HG02571 (cell line): ENCODE measurements around the gene PRKAR1B.

ENCODE experiments used
- ATAC-seq: cut with Tn5 transposase; IDR thresholded peaks from one replicate; pipeline ENCODE4 v1.9.1; 2021; ENCODE audit warnings: mild to moderate bottlenecking, moderate library complexity; ENCODE audit not compliant: unreplicated experiment

Gene PRKAR1B

DNA sequence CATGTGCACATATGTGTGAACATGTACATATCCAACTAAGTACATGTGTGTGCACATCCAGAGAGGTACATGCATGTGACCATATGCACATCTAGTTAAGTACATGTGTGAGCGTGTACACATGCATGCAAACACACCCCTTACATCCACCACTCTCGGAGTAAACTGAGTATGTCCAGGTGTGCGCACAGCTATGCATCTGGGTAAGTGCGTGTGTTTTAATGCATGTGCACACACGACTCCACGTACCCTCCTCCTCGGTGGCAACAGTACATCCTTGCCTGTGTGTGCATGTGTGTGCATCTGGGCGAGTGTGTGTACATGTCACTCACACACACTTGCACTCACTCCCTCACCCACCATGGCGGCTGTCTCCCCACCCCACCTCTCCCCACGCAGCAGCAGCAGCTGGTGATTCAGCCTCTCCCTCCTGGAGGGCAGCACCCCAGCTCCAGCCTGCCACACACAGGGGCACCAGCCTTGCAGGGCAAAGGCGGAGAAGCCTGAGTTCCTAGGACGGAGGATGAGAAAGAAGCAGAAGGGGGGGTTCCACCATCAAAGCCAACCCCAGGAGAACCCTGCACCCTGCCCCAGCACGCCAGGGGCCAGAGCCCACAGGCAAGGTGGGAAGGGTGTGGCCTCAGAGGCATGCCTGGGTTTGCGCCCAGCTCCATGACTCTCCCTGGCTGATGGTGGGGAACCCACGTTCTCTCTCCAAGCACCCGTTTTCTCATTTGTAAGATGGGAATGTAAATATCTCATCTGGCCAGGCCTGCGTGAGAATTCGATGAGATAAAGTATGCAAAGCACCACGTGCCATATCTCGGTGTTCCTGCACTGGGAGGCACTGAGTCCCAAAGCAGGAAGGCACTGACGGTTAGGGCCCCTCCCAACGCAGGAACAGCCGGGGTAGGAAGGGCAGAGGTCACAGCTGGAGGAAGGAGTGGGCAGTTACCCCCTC, 28.3 kb downstream of the PRKAR1B start:
- ATAC-seq, result no peak

DNA sequence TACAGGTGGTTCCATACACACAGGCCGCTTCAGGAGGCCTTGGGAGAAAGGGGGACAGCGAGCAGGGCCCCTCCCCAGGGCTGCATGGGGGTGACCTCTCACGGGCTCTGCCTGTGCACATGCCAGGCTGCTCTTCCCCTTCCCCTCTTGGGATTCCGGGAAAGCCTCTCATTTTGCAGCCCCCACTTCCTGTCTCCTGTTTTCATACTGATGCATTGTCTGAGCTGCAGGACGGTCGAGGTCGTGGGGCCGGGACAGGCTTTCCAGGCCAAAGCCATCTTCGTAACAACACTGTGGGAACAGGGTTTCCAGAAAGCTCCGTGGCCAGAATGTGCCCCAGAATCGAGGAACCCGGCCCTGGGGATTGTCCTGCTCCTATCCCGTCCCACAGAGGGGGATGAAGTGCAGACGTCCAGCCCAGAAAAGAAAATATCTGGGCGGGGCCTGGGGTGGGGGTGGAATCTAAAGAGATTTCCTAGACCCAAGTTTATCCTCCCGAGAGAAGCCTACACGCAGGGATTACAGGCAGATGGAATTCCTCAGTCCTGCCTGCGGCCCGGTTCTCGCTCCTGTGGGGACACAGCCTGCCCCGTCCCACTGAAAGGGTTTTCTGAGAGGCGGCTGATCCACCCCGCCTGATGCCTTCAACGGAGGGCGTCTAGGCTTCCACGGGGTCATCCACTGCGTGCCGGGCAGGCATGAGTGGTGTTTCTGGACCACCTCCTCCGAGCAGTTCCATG, 30.1 kb downstream of the PRKAR1B start:
- ATAC-seq, result no peak

DNA sequence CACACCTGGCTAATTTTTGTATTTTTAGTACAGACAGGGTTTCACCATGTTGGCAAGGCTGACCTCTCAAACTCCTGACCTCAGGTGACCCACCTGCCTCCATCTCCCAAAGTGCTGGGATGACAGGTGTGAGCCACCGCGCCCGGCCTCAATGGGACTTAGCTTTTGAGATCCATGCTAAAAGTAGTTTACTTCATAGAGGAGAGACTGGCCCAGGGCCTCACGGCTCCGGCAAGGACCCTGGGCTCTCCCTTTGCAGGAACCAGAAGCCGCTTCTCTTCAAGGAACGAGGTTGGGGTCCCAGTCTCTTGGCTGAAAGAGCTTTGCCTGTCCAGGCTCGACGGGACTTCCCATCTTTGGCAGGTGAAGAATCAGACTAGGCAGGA, 30.7 kb downstream of the PRKAR1B start:
- ATAC-seq, result no peak

DNA sequence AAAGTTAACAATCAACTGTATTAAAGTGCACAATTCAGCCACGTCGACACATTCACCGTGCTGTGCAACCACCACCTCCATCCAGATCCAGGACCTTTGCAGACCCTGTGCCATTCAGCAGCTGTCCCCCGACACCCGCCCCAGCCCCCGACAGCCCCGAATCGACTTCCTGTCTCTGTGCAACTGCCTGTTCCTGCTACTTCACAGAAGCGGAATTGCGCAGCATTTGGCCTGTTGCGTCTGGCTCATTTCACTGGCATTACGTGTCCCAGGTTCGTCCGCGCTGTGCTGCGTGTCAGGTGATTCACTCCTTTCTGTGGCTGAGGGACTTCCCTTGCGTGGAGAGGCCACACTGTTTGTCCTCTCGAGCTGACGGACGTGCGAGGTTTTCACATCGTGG, 33.8 kb downstream of the PRKAR1B start:
- no peak for ATAC-seq

DNA sequence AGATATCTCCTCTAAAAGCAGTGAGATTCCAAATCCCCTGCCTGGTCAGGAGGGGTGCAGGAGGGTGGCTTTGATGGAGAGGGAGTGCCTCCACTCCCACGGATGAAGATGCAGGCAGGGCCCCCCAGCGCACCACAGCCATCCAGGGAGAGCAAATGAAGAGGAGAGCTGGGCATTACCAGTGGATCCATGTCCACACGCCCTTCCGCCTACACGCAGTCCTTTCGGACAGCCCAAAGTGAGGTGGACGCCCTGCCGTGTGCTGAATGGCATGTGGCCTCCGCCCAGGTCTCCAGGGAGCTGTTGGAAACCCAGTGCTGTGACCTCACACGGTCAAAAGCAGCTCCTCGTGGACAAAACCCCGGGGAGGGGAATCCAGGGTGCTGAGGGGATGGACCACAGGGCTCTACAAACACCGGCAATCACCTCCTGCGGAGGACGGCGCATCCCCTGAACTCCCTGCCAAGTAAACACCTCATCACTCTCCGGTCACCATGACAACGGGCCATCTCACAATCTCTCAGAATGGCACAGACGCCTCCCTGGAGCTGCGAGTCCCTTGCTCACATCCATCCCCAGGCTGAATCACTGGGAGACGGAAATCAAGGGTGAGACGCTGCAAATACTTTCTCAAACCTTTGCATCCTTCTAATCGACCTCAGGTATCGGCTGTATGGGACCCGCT, 35.6 kb downstream of the PRKAR1B start:
- no peak for ATAC-seq

DNA sequence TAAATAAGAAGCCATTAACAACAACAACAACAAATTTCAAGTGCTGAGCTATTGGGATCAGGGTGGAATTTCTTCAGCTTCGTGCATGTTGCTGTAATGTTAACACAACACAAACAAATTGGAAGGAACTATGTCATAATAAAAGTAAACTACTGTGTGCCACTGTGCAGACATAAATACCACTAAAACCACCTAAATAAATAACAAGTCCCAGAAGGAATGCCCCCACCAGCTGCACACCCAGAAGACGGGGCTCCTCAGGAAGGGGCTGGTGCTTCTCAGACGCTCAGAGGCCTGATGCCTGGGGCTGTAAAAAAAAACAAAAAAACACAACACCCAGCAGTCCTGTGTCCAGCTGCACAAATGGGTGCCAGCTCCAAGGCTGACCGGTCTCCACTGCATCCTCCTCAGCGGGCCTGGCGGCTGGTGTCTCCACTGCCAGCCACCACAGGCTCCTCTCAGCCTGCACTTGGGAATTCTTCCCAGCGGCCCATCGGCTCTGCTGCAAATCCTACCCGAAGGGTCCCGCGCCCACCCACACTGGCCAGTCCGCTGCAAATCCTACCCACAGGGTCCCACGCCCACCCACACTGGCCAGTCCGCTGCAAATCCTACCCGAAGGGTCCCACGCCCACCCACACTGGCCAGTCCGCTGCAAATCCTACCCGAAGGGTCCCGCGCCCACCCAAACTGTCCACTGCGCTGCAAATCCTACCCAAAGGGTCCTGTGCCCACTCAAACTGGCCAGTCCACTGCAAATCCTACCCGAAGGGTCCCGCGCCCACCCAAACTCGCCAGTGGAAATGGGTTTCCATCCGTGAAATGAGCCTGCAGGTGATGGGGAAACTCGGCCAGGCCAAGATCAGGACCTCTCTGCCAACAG, 36.4 kb downstream of the PRKAR1B start:
- ATAC-seq, result no peak

DNA sequence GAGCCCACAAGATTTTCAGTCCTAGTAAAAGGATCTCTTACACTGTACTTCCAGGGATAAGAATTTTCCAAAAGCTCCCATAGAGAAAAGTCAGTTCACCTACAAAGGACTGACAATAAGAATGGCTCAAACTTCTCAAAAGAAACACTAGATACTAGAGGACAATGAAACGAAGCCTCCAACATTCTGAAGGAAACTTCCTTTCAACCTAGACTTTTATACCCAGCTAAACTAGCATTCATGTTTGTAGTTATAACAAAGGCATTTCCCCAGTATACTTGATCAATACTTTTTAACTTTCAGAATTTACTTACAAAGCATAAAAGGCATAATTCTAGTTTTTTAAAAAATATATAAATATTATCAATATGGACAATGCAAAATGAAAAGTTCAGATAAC, 41.5 kb downstream of the PRKAR1B start:
- no peak for ATAC-seq

DNA sequence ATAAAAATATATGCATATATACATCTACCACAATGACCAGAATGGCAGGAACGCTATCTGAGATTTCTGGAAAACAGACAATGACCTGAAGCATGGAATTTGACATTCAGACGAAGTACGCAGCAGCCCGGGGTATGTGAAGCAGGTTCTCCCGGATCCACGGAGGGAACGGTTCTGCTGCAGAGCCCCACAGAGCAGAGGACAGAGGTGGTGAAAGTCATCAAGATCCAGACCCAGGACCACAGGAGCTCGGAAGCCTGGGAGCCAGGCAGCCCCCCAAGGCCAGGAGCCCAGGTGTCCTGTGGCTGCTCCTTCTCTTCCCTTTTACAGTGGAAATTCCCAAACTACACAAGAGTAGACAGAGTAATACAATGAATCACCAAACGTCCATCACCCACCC, 42.7 kb downstream of the PRKAR1B start:
- ATAC-seq, result no peak

DNA sequence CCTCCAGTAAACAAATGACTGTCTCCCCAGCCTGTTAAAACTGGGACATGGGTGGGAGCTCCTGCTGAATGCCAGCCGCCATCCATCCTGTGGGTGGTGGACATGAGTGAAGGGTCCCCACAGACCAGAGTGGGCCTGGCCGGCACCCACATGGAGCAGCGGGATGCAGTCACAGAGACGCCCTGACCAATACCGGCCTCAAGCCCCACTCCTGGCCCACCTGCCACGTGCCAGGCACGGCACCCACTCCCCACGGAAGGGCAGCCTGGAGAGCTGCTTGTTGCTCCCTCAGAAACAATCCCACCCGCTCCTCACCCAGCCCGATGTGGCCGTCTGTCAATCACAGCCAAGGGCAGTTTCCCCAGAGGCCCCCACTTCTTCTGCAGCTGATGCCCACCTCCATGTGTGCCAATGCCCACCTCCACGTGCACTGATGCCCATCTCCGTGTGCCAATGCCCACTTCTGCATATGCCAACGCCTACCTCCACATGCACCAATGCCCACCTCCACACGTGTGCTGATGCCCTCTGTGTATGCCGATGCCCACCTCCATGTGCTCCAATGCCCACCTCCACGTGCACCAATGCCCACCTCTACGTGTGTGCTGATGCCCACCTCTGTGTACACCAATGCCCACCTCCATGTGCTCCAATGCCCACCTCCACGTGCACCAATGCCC, 43.4 kb downstream of the PRKAR1B start:
- no peak for ATAC-seq

DNA sequence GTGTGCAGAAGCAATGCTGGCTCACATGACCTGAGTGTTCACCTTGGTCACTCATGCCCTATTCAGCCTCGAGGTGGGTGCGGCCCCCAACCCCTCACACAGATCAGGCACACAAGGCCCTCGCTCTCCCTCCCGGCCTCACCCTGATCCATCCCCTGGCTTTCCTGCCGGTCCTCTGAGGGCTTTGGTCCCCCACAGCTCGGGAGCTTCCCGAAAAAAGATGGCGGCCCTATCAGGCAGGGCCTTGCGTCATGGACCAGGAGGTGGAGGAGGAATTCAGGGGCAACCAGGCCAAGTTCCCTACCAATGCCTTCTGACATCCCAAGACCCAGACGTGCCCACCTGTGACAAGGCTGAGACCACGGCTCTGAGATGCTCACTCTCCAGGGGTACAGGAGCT, 44.3 kb downstream of the PRKAR1B start:
- no peak for ATAC-seq

DNA sequence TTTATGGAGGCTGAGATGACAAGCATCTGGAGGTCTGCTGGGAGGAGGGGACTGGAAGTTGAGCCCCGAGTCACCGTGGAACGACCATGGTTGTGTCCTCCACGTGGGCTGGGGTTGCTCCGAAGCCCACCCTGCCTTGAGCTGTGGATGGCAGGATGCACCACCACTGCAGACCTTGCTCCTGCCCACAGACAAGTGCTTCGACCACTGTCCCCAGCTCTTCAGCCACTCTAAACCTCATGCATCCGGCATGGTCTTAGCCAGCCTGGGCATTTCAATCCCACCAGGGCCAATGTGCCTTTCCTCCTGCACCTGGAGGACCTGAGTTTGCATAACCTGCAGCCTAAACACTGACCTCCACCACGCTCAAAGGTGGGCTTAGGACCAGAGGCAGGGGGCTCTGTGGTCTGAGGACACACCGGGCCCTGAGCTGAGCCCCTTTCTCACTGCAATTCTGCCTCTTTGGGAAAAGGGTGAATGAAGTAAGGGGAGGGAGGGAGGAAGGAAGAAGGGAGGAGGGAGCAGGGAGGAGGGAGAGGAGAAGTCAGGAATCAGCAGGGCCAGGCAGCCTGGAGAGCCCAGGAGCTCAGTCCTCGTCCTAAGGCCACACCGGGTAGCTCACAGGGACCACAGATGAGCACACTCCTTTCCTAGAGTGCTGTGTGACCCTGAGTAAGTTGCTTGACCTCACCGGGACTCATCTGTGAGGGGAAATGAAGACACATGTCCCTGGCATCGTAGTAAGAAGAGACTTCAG, 45.4 kb downstream of the PRKAR1B start:
- ATAC-seq, result no peak

DNA sequence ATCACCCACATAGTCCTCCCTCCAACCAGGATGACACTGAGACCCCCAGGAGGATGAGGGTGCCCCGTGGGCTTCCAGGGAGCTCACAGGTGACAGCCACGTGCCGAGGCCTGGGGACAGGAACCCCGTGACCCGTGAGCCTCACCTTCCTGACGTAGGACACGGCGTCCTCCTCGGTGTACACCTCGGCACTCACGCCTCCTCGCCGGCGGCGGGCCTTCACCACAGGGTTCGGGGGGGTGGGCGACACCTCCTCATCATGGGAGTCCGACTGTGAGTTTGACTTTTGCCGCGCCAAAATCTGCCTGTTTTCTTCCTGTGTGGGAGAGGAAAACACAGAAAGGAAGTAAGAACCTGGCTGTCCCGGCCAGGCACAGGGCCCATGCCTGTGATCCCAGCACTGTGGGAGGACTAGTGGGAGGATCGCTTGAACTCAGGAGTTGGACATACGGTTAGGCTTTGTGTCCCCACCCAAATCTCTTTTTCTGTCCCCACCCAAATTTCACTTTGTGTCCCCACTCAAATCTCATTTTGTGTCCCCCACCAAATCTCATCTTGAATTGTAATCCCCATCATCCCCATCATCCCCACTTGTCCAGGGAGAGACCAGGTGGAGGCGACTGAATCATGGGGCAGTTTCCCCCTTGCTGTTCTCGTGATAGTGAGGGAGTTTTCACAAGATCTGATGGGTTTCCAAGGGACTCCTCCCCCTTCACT, 46.5 kb downstream of the PRKAR1B start:
- no peak for ATAC-seq

DNA sequence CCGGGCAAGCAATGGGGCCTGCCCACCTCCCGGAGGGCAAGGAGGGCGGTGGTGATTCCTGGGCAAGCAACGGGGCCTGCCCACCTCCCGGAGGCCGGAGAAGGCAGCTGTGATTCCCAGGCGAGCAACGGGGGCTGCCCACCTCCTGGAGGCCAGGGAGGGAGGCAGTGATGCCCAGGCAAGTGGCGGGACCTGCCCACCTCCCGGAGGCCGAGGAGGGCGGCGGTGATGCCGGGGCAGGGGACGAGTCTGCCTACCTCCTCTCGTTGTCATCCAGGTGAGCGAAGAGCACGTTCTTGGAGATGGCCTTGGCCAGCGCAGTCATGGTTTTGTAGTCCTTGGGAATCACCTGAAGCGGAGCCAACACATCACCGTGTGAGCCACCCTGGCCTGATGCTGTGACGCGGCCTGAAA, 50.1 kb downstream of the PRKAR1B start:
- no peak for ATAC-seq

DNA sequence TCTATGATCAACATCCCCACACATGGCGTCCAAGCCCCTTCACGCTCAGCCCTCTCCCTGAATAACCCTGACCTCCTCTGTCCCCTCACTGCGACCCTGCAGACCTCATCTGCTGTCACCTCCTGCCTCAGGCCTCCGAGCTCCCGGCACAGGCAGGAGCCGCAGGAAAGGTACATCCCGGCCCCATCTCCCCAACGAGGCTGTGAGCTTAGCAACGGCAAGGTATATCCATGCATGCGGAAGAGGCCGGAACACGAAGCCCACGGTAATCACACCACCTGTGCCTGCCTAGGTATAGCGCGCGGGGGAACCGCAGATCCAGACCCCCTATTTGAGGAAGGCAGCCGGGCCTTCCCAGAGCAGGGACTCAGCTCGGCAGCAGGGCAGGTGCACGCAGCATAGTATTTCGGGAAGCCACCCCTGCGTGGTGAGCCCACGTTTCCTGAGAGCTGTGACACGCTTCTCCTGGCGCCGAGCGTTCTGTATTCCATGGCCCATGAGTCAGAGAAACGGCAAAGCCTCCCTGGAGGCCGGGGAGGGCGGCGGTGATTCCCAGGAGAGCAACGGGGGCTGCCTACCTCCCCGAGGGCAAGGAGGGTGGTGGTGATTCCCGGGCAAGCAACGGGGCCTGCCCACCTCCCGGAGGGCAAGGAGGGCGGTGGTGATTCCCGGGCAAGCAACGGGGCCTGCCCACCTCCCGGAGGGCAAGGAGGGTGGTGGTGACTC, 50.7 kb downstream of the PRKAR1B start:
- ATAC-seq, result no peak

DNA sequence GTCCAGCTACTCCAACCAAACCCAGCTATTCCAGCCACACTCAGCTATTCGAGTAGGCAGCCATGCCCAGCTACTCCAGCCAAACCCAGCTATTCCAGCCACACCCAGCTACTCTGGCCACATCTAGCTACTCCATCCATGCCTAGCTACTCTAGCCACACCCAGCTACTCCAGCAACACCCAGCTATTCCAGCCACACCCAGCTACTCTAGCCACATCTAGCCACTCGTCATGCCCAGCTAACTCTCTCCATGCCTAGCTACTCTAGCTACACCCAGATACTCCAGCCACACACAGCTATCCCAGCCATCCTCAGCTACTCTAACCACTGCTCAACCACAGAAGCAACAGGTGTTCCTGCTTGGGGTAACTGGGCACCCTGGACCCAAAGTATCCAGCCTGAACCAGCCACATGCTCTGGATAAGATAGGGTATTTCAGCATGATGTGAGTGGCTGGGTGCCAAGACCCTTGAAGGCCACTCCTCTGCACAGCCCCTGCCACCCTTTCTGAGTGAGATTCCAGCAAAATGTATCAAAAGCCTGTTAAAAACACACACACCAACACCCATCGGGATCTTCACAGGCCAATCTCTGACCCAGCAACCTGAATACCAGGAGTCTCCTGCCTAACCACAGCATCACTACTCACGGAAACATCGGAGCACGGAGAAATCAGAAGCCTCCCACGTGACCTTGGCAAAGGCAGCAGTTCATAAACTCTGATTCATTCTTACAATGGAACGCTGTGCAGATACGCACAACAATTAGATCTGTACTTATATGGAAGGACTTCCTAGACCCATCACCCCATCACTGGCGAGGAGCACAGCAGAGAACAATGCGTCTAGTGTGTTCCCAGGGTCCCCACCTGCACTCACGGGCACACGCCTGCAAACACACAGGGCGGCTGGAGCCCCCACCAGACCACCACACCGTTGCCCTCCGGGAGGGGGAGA, 52.3 kb downstream of the PRKAR1B start:
- ATAC-seq, result no peak

DNA sequence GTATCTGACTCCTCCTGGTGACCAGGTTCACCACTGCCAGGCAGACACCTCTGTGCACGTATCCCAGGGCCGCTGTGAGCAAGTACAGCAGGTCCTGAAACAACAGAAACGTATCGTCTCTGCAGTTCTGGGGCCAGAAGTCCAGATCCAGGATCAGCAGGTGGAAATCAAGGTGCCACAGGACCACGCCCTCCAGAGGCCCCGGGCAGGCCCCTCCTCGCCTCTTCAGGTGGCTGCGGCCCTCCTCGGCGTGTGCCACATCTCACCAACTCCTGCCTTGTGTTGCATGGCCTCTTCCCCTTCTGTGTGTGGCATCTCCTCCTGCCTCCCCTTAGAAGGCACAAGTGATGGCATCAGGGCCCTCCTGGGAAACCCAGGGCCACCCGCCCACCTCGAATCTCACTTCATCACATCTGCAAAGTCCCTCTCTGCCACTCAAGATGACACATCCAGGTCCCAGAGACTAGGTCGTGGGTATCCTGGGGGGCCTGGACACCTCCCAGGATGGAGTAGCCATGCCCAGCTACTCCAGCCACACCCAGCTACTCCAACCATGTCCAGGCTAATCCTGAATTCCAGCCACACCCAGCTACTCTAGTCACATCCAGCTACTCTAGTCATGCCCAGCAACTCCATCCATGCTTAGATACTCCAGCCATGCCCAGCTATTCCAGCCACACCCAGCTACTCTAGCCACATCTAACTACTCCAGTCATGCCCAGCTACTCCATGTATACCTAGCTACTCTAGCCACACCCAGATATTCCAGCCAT, 53.2 kb downstream of the PRKAR1B start:
- ATAC-seq, result no peak
